ENCODE results near the gene HPSE2.

DNA sequence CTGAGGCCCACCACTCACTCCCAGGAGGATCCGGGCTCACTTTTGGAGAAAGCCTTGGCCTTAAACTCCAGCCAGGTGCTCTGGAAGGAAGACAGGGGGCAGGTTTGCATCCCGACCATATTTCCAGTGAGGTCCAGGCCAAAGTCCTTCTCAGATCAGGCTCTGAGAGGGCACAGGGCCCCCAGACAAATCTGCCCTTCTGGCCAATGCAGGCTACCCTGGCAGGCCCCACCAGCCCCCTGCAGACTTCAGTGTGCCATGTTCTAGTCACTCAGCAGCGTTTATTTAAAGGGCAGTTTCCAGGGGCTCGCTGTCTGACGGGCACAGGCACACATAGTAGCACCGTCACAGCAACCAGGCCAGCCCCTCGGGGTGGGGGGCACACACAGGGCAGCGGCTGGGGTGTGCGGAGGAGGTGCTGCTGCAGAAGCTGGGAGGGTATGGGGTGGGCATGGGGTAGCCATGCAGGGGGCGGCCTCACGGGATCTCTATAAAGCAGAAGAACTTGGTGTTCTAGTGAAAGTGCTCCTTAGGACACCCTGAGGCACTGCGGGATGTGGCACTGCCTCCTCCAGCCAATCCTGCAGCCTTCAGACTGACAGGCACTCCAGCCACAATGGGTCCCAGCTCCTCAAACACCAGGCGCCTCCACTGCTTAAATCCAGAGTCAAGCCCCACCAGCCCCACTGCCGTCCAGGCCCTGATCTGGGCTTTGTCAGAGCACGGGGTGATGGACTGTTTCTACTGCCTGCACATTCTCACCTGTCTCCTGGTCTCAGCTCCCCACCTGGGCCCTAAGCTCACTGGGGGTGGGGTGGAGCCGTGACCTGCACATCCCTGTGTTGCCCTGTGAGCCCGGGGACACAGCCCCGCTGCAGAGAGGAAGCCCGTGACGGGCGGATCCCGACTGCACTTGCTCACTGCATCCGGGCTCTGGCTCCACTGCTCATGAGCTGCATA, 811.1 kb downstream of the HPSE2 start:
- TF ChIP-seq, protein P1, sequence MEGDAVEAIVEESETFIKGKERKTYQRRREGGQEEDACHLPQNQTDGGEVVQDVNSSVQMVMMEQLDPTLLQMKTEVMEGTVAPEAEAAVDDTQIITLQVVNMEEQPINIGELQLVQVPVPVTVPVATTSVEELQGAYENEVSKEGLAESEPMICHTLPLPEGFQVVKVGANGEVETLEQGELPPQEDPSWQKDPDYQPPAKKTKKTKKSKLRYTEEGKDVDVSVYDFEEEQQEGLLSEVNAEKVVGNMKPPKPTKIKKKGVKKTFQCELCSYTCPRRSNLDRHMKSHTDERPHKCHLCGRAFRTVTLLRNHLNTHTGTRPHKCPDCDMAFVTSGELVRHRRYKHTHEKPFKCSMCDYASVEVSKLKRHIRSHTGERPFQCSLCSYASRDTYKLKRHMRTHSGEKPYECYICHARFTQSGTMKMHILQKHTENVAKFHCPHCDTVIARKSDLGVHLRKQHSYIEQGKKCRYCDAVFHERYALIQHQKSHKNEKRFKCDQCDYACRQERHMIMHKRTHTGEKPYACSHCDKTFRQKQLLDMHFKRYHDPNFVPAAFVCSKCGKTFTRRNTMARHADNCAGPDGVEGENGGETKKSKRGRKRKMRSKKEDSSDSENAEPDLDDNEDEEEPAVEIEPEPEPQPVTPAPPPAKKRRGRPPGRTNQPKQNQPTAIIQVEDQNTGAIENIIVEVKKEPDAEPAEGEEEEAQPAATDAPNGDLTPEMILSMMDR (IDR thresholded peaks at IDR 0.05; ENCODE audit: control extremely low read depth in 1 of 3, insufficient read depth in 1 of 3, low read depth in 1 of 3, low read length in 3 of 3): no peak
- TF ChIP-seq POLR2AphosphoS5 (IDR thresholded peaks at IDR 0.05; ENCODE audit: low read depth, low read length): no peak
- TF ChIP-seq RXRA (IDR thresholded peaks at IDR 0.05; ENCODE audit: insufficient read depth, low read depth, low read length): no peak
- no peak for TF ChIP-seq POLR2A (IDR thresholded peaks at IDR 0.05; ENCODE audit: control extremely low read depth in 1 of 2, low read depth in 2 of 2, low read length in 2 of 2)
- TF ChIP-seq TBP (IDR thresholded peaks at IDR 0.05; ENCODE audit: low read depth, low read length): no peak
- TF ChIP-seq, protein P2, sequence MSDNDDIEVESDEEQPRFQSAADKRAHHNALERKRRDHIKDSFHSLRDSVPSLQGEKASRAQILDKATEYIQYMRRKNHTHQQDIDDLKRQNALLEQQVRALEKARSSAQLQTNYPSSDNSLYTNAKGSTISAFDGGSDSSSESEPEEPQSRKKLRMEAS (IDR thresholded peaks at IDR 0.05): no peak
- no peak for TF ChIP-seq SRF (IDR thresholded peaks at IDR 0.05; ENCODE audit: low read depth, low read length)
- no peak for TF ChIP-seq GABPA (IDR thresholded peaks at IDR 0.05; ENCODE audit: borderline replicate concordance, insufficient read depth, low read length)
- no peak for TF ChIP-seq CHD2 (IDR thresholded peaks at IDR 0.05; ENCODE audit: low read length)
- TF ChIP-seq TAF1 (IDR thresholded peaks at IDR 0.05; ENCODE audit: low read depth, low read length): no peak
- TF ChIP-seq, protein P3, sequence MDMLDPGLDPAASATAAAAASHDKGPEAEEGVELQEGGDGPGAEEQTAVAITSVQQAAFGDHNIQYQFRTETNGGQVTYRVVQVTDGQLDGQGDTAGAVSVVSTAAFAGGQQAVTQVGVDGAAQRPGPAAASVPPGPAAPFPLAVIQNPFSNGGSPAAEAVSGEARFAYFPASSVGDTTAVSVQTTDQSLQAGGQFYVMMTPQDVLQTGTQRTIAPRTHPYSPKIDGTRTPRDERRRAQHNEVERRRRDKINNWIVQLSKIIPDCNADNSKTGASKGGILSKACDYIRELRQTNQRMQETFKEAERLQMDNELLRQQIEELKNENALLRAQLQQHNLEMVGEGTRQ (IDR thresholded peaks at IDR 0.05; ENCODE audit: low read length): no peak

All from H1 (cell line).